ENCODE data around the gene NR6A1.

DNA sequence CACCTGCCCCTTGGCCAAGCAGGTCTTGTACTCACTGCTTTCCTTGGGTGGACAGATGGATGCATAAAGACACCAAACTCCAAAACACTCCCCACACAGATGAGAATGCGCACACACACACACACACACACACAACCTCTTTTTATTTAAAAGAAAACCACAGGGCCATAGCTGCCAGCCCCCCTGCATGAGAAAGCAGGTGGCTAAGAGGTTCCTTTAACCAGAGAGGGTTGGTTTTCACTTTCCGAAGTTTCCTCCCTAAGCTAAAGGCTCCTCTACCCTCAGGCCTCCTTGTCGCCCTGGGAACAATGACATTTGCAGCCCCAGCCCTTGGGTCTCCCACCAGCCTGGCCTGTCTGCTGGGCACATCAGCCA, 275.0 kb downstream of the NR6A1 start:
- TF ChIP-seq SMC3 (IDR thresholded peaks at IDR 0.05) (no peak), CTCF (IDR thresholded peaks at IDR 0.05) (no peak)

Data from A549 (cell line).